Activated T-helper 1 cell treated with anti-CD3 and anti-CD28 coated beads, Interleukin-2, amount 50 U/mL, for 16 hours (primary cell): Measurements from ENCODE around the gene FLOT1.
"Not testable (repeated sequence)": the region's sequence is repeated elsewhere in the genome, so short reads cannot be mapped to it uniquely, and the experiment has no call there.

Experiments used
- DNase-seq, 2 donors: peaks; one replicate each; pipeline ENCODE4 v3.0.0-alpha.2; 2020; ENCODE audit warnings: low read depth in 1 of 2, low spot score in 1 of 2

FLOT1 gene

GRCh38 chr6:30767944-30768301 is 25.4 kb upstream of the FLOT1 start:
- DNase-seq, result no peak

- DNase-seq, result no peak
These were observed 24.9 kb upstream of the FLOT1 start for GRCh38 chr6:30767158-30767943.

- no peak for DNase-seq
These were observed 24.1 kb upstream of the FLOT1 start for GRCh38 chr6:30766461-30767157.

- DNase-seq, result not testable (repeated sequence)
These were observed 23.0 kb upstream of the FLOT1 start for GRCh38 chr6:30765495-30765894.

- not testable (repeated sequence) for DNase-seq
These were observed 22.1 kb upstream of the FLOT1 start for GRCh38 chr6:30764490-30765043.

GRCh38 chr6:30763618-30764489 is 21.4 kb upstream of the FLOT1 start:
- DNase-seq, result no peak

- DNase-seq, result no peak
These were observed 20.7 kb upstream of the FLOT1 start for GRCh38 chr6:30763155-30763617.

- no peak for DNase-seq
These were observed 19.4 kb upstream of the FLOT1 start for GRCh38 chr6:30761791-30762429.

- DNase-seq, result no peak
These were observed 18.1 kb upstream of the FLOT1 start for GRCh38 chr6:30760549-30760948.

- DNase-seq, result no peak
These were observed 17.2 kb upstream of the FLOT1 start for GRCh38 chr6:30759575-30760239.

GRCh38 chr6:30757261-30757904 is 14.9 kb upstream of the FLOT1 start:
- no peak for DNase-seq

GRCh38 chr6:30756405-30757003 is 14.0 kb upstream of the FLOT1 start:
- DNase-seq, result not testable (repeated sequence)

- DNase-seq, result no peak
These were observed 12.1 kb upstream of the FLOT1 start for GRCh38 chr6:30754631-30755030.

GRCh38 chr6:30752157-30752927 is 9.9 kb upstream of the FLOT1 start:
- DNase-seq, result no peak

GRCh38 chr6:30750379-30750668 is 7.8 kb upstream of the FLOT1 start:
- DNase-seq, result no peak

- DNase-seq, result no peak
These were observed 7.3 kb upstream of the FLOT1 start for GRCh38 chr6:30749554-30750378.

GRCh38 chr6:30748851-30749540 is 6.5 kb upstream of the FLOT1 start:
- DNase-seq, result no peak
